Caki2 (cell line): ENCODE results near the gene GPR179. TPM values are rescaled to one million over a fixed set of nuclear protein-coding genes. Genes with fewer than 3 reads are reported as not detected.

ENCODE experiments used
- total RNA-seq: library from RNA; depleted of rRNA; stranded (reverse); fragments of >200 nt; shearing (Covaris generic); gene quantifications from 2 replicates; pipeline ENCODE4 v1.2.3, GENCODE V29; 2014; ENCODE audit warnings: low replicate concordance; rRNA removed

GPR179 gene
- total RNA-seq, 1 experiment from 2014 or later: 0.07 TPM

Other genes with a start within 250 kb of the GPR179 start
- gene TBC1D3E, start 216.0 kb downstream of the GPR179 start, total RNA-seq: not detected in 2 replicates
- gene TBC1D3, start 151.4 kb downstream of the GPR179 start, total RNA-seq: not detected in 2 replicates
- gene MRPL45, start 46.8 kb downstream of the GPR179 start, total RNA-seq: 61.5 and 90.7 TPM in 2 replicates
- 14.4 and 22.5 TPM in 2 replicates for gene SOCS7, start 7.9 kb upstream of the GPR179 start, total RNA-seq
- gene ARHGAP23, start 84.5 kb upstream of the GPR179 start, total RNA-seq: 1.4 and 2.3 TPM in 2 replicates